ENCODE data around the gene GULP1. TPM values are rescaled to one million over a fixed set of nuclear protein-coding genes. Genes with fewer than 3 reads are reported as not detected.

The GULP1 gene
- total and polyA plus RNA-seq, 2 donors (not counting 1 experiment from before 2014, with no cell fraction given): 43.5 to 82.4 TPM

- TF ChIP-seq, protein P1, sequence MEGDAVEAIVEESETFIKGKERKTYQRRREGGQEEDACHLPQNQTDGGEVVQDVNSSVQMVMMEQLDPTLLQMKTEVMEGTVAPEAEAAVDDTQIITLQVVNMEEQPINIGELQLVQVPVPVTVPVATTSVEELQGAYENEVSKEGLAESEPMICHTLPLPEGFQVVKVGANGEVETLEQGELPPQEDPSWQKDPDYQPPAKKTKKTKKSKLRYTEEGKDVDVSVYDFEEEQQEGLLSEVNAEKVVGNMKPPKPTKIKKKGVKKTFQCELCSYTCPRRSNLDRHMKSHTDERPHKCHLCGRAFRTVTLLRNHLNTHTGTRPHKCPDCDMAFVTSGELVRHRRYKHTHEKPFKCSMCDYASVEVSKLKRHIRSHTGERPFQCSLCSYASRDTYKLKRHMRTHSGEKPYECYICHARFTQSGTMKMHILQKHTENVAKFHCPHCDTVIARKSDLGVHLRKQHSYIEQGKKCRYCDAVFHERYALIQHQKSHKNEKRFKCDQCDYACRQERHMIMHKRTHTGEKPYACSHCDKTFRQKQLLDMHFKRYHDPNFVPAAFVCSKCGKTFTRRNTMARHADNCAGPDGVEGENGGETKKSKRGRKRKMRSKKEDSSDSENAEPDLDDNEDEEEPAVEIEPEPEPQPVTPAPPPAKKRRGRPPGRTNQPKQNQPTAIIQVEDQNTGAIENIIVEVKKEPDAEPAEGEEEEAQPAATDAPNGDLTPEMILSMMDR (conservative IDR thresholded peaks at IDR 0.05 in 1 of 2, IDR thresholded peaks at IDR 0.05 in 1 of 2; ENCODE audit: low read depth in 1 of 2, low read length in 2 of 2): no peak
- no peak for TF ChIP-seq EZH2 (IDR thresholded peaks at IDR 0.05; ENCODE audit: low read length, missing control alignments)
- Histone ChIP-seq H3K9me3 (ENCODE audit: control insufficient read depth, insufficient read depth, low read depth, low read length) (no peaks in the 10 kb centered on the region), H2AFZ (ENCODE audit: low read length) (no peak overlapping the region), H3K79me2 (ENCODE audit: control insufficient read depth, insufficient read depth, low read length) (no peaks in the 10 kb centered on the region), H3K27ac (ENCODE audit: insufficient read depth, low read length) (no peak overlapping the region), H3K9ac (ENCODE audit: insufficient read depth, low read length) (no peak overlapping the region), H3K27me3 (ENCODE audit: control insufficient read depth, insufficient read depth, low read length) (no peaks in the 10 kb centered on the region), H3K4me3 (replicated peaks in 1 of 4; ENCODE audit: control extremely low read depth in 1 of 4, insufficient read depth in 1 of 4, low read depth in 3 of 4, low read length in 4 of 4) (no peak overlapping the region), H3K4me2 (ENCODE audit: extremely low read depth, insufficient read depth, low read length) (no peak overlapping the region), H3K4me1 (ENCODE audit: control insufficient read depth, extremely low read depth, insufficient read depth, low read length) (peaks cover 2% of the 10 kb centered on the region), H4K20me1 (ENCODE audit: control insufficient read depth, extremely low read depth, insufficient read depth, low read length) (no peaks in the 10 kb centered on the region), H3K36me3 (ENCODE audit: control insufficient read depth, insufficient read depth, low read length) (no peaks in the 10 kb centered on the region)
- DNase-seq (ENCODE audit: low read depth in 2 of 2): peak in 1 of 2 donors; percentile 7
Observed at GRCh38 chr2:188406414-188406813, 114.7 kb downstream of the GULP1 start.

GRCh38 chr2:188410504-188411235, 119.0 kb downstream of the GULP1 start:
- Histone ChIP-seq H3K79me2 (ENCODE audit: control insufficient read depth, insufficient read depth, low read length) (no peaks in the 10 kb centered on the region), H3K4me2 (ENCODE audit: extremely low read depth, insufficient read depth, low read length) (no peak overlapping the region), H3K36me3 (ENCODE audit: control insufficient read depth, insufficient read depth, low read length) (no peaks in the 10 kb centered on the region), H3K4me3 (replicated peaks in 1 of 4; ENCODE audit: control extremely low read depth in 1 of 4, insufficient read depth in 1 of 4, low read depth in 3 of 4, low read length in 4 of 4) (no peak overlapping the region), H3K4me1 (ENCODE audit: control insufficient read depth, extremely low read depth, insufficient read depth, low read length) (no peaks in the 10 kb centered on the region), H3K27ac (ENCODE audit: insufficient read depth, low read length) (no peak overlapping the region), H3K27me3 (ENCODE audit: control insufficient read depth, insufficient read depth, low read length) (no peaks in the 10 kb centered on the region), H3K9me3 (ENCODE audit: control insufficient read depth, insufficient read depth, low read depth, low read length) (no peaks in the 10 kb centered on the region), H4K20me1 (ENCODE audit: control insufficient read depth, extremely low read depth, insufficient read depth, low read length) (no peaks in the 10 kb centered on the region), H2AFZ (ENCODE audit: low read length) (no peak overlapping the region), H3K9ac (ENCODE audit: insufficient read depth, low read length) (no peak overlapping the region)
- TF ChIP-seq, protein P1 (conservative IDR thresholded peaks at IDR 0.05 in 1 of 2, IDR thresholded peaks at IDR 0.05 in 1 of 2; ENCODE audit: low read depth in 1 of 2, low read length in 2 of 2): no peak
- no peak for TF ChIP-seq EZH2 (IDR thresholded peaks at IDR 0.05; ENCODE audit: low read length, missing control alignments)
- DNase-seq (ENCODE audit: low read depth in 2 of 2): peak; percentile 7 to 83

- Histone ChIP-seq H3K4me1 (ENCODE audit: control insufficient read depth, extremely low read depth, insufficient read depth, low read length) (no peaks in the 10 kb centered on the region), H3K9me3 (ENCODE audit: control insufficient read depth, insufficient read depth, low read depth, low read length) (no peaks in the 10 kb centered on the region), H3K9ac (ENCODE audit: insufficient read depth, low read length) (no peak overlapping the region), H3K27me3 (ENCODE audit: control insufficient read depth, insufficient read depth, low read length) (no peaks in the 10 kb centered on the region), H3K36me3 (ENCODE audit: control insufficient read depth, insufficient read depth, low read length) (no peaks in the 10 kb centered on the region), H3K4me3 (replicated peaks in 1 of 4; ENCODE audit: control extremely low read depth in 1 of 4, insufficient read depth in 1 of 4, low read depth in 3 of 4, low read length in 4 of 4) (no peak overlapping the region), H3K79me2 (ENCODE audit: control insufficient read depth, insufficient read depth, low read length) (no peaks in the 10 kb centered on the region), H2AFZ (ENCODE audit: low read length) (no peak overlapping the region), H3K27ac (ENCODE audit: insufficient read depth, low read length) (no peak overlapping the region), H3K4me2 (ENCODE audit: extremely low read depth, insufficient read depth, low read length) (no peak overlapping the region), H4K20me1 (ENCODE audit: control insufficient read depth, extremely low read depth, insufficient read depth, low read length) (no peaks in the 10 kb centered on the region)
- no peak for TF ChIP-seq EZH2 (IDR thresholded peaks at IDR 0.05; ENCODE audit: low read length, missing control alignments)
- TF ChIP-seq, protein P1 (conservative IDR thresholded peaks at IDR 0.05 in 1 of 2, IDR thresholded peaks at IDR 0.05 in 1 of 2; ENCODE audit: low read depth in 1 of 2, low read length in 2 of 2): no peak
- no peak for DNase-seq (ENCODE audit: low read depth in 2 of 2)
Observed at GRCh38 chr2:188412190-188412589, 120.5 kb downstream of the GULP1 start.
